SU-DHL-6 (cell line): ENCODE results near the gene DPF1.

Experiments
- CTCF ChIP-seq: fragments of 200-600 bp; sonication (generic); IDR thresholded peaks from one replicate; pipeline ENCODE4 v1.5.1; 2017; ENCODE audit warnings: antibody characterized with exemption, mild to moderate bottlenecking, low read length, moderate library complexity; ENCODE audit not compliant: insufficient read depth, poor library complexity, severe bottlenecking
- EZH2phosphoT487 ChIP-seq: fragments of 200-600 bp; sonication (generic), shearing (Covaris generic); conservative IDR thresholded peaks from 2 replicates; pipeline ENCODE4 v1.6.1; 2018; ENCODE audit warnings: mild to moderate bottlenecking, antibody characterized with exemption, low read length, moderate library complexity, mixed read lengths

- TF ChIP-seq CTCF (no peak), EZH2phosphoT487 (no peak)
These were observed 14.9 kb downstream of the DPF1 start for GRCh38 chr19:38209152-38209551.
